Astrocyte (in vitro differentiated cells and primary cell): Measurements from ENCODE around the gene NEUROG3. TPM values are rescaled to one million over a fixed set of nuclear protein-coding genes. Genes with fewer than 3 reads are reported as not detected.

Experiments used
- DNase-seq: peaks from one replicate; pipeline ENCODE4 v3.0.0-alpha.2; 2010; ENCODE audit warnings: low read depth
- FAIRE-seq: peaks from 2 replicates; lab custom pipeline; 2011; peaks lifted over from hg19 to GRCh38; lab: Jason Lieb, UNC
- H2AFZ ChIP-seq: 2 replicates; pipeline ENCODE4 v1.6.0; 2012; ENCODE audit warnings: low read depth, low read length, inconsistent platforms
- H3K27ac ChIP-seq: 2 replicates; pipeline ENCODE4 v1.5.1; 2011; ENCODE audit warnings: low read depth, low read length, inconsistent platforms
- H3K27me3 ChIP-seq: 2 replicates; pipeline ENCODE4 v1.6.0; 2011; ENCODE audit warnings: low read length, inconsistent platforms; ENCODE audit not compliant: insufficient read depth
- H3K36me3 ChIP-seq: 2 replicates; pipeline ENCODE4 v1.5.1; 2011; ENCODE audit warnings: low read length, inconsistent platforms; ENCODE audit not compliant: insufficient read depth
- H3K4me1 ChIP-seq: 2 replicates; pipeline ENCODE4 v1.5.1; 2011; ENCODE audit warnings: low read length, inconsistent platforms; ENCODE audit not compliant: insufficient read depth
- H3K4me2 ChIP-seq: 2 replicates; pipeline ENCODE4 v1.6.0; 2012; ENCODE audit warnings: low read length, inconsistent platforms
- H3K4me3 ChIP-seq: 2 replicates; pipeline ENCODE4 v1.5.1; 2011; ENCODE audit warnings: low read depth, mild to moderate bottlenecking, low read length, inconsistent platforms; ENCODE audit not compliant: insufficient read depth
- H3K79me2 ChIP-seq: 2 replicates; pipeline ENCODE4 v1.6.0; 2012; ENCODE audit warnings: mild to moderate bottlenecking, low read length, inconsistent platforms; ENCODE audit not compliant: insufficient read depth
- H3K9ac ChIP-seq: 2 replicates; pipeline ENCODE4 v1.6.0; 2012; ENCODE audit warnings: mild to moderate bottlenecking, low read length, inconsistent platforms
- H3K9me3 ChIP-seq: 2 replicates; pipeline ENCODE4 v1.5.1; 2012; ENCODE audit warnings: low read depth, mild to moderate bottlenecking, low read length, inconsistent platforms; ENCODE audit not compliant: insufficient read depth
- H4K20me1 ChIP-seq: 2 replicates; pipeline ENCODE4 v1.6.0; 2012; ENCODE audit warnings: low read length, inconsistent platforms; ENCODE audit not compliant: insufficient read depth
- H3K27ac Mint-ChIP-seq: one replicate; pipeline ENCODE4 v1.8.0; 2021; ENCODE audit warnings: mild to moderate bottlenecking, mixed read lengths; ENCODE audit not compliant: unreplicated experiment
- H3K27me3 Mint-ChIP-seq: one replicate; pipeline ENCODE4 v1.8.0; 2021; ENCODE audit warnings: low read depth, mixed read lengths; ENCODE audit not compliant: unreplicated experiment
- H3K36me3 Mint-ChIP-seq: one replicate; pipeline ENCODE4 v1.8.0; 2021; ENCODE audit warnings: low read depth, mixed read lengths; ENCODE audit not compliant: unreplicated experiment
- H3K4me1 Mint-ChIP-seq: one replicate; pipeline ENCODE4 v1.8.0; 2021; ENCODE audit warnings: low read depth, mixed read lengths; ENCODE audit not compliant: unreplicated experiment
- H3K4me3 Mint-ChIP-seq: one replicate; pipeline ENCODE4 v1.8.0; 2021; ENCODE audit warnings: mild to moderate bottlenecking, moderate library complexity, mixed read lengths; ENCODE audit not compliant: unreplicated experiment
- H3K9me3 Mint-ChIP-seq: one replicate; pipeline ENCODE4 v1.8.0; 2021; ENCODE audit warnings: mild to moderate bottlenecking, mixed read lengths; ENCODE audit not compliant: unreplicated experiment
- CTCF ChIP-seq: IDR thresholded peaks from 2 replicates; pipeline ENCODE4 v1.5.1; 2011; ENCODE audit warnings: low read depth, mild to moderate bottlenecking, inconsistent platforms, low read length, moderate library complexity; ENCODE audit not compliant: insufficient read depth
- EZH2 ChIP-seq: IDR thresholded peaks from 2 replicates; pipeline ENCODE4 v1.6.1; 2012; ENCODE audit warnings: mild to moderate bottlenecking, low read length, inconsistent platforms; ENCODE audit not compliant: insufficient read depth
- total RNA-seq: library from RNA; stranded (reverse); gene quantifications from 2 replicates; pipeline ENCODE4 v1.2.1, GENCODE V29; 2021

The NEUROG3 gene
- total RNA-seq, 1 donor from 2014 or later, result not detected

- H3K27me3 ChIP-seq, result peaks cover 16% of the 10 kb centered on the region
- no peaks in the 10 kb centered on the region for H3K79me2 ChIP-seq
- H3K4me1 Mint-ChIP-seq, result no peaks in the 10 kb centered on the region
- no peak for DNase-seq
- no peak overlapping the region for H2AFZ ChIP-seq
- no peaks in the 10 kb centered on the region for H3K36me3 Mint-ChIP-seq
- FAIRE-seq, result no peak
- H3K27me3 Mint-ChIP-seq, result peaks cover 36% of the 10 kb centered on the region
- H3K27ac ChIP-seq, result no peak overlapping the region
- no peak overlapping the region for H3K4me3 Mint-ChIP-seq
- no peak overlapping the region for H3K4me2 ChIP-seq
- no peak overlapping the region for H3K9ac ChIP-seq
- H4K20me1 ChIP-seq, result no peaks in the 10 kb centered on the region
- no peak overlapping the region for H3K27ac Mint-ChIP-seq
- peaks cover 5% of the 10 kb centered on the region for H3K9me3 Mint-ChIP-seq
- no peak overlapping the region for H3K4me3 ChIP-seq
- H3K36me3 ChIP-seq, result no peaks in the 10 kb centered on the region
- no peaks in the 10 kb centered on the region for H3K9me3 ChIP-seq
- no peaks in the 10 kb centered on the region for H3K4me1 ChIP-seq
- TF ChIP-seq EZH2 (no peak), CTCF (no peak)
Observed at GRCh38 chr10:69618746-69619145, 45.5 kb upstream of the NEUROG3 start.

- H3K27me3 Mint-ChIP-seq, result peaks cover 50% of the 10 kb centered on the region
- no peaks in the 10 kb centered on the region for H3K36me3 Mint-ChIP-seq
- TF ChIP-seq CTCF, result no peak
- no peak for TF ChIP-seq EZH2
- Histone ChIP-seq H3K27me3 (peaks cover 28% of the 10 kb centered on the region), H2AFZ (no peak overlapping the region), H3K79me2 (no peaks in the 10 kb centered on the region), H3K4me3 (no peak overlapping the region), H3K27ac (no peak overlapping the region), H3K9me3 (no peaks in the 10 kb centered on the region), H3K4me2 (no peak overlapping the region), H4K20me1 (no peaks in the 10 kb centered on the region), H3K4me1 (no peaks in the 10 kb centered on the region), H3K9ac (no peak overlapping the region), H3K36me3 (no peaks in the 10 kb centered on the region)
- peaks cover 5% of the 10 kb centered on the region for H3K9me3 Mint-ChIP-seq
- FAIRE-seq, result no peak
- H3K27ac Mint-ChIP-seq, result no peak overlapping the region
- no peaks in the 10 kb centered on the region for H3K4me1 Mint-ChIP-seq
- H3K4me3 Mint-ChIP-seq, result no peak overlapping the region
- no peak for DNase-seq
Observed at GRCh38 chr10:69616358-69616757, 43.1 kb upstream of the NEUROG3 start.

- DNase-seq, result no peak
- Mint-ChIP-seq H3K27me3 (peaks cover 43% of the 10 kb centered on the region), H3K36me3 (no peaks in the 10 kb centered on the region), H3K4me1 (no peaks in the 10 kb centered on the region), H3K27ac (no peak overlapping the region), H3K4me3 (no peak overlapping the region), H3K9me3 (peaks cover 5% of the 10 kb centered on the region)
- TF ChIP-seq CTCF (no peak), EZH2 (no peak)
- H3K9me3 ChIP-seq, result no peaks in the 10 kb centered on the region
- no peak overlapping the region for H3K4me3 ChIP-seq
- H4K20me1 ChIP-seq, result no peaks in the 10 kb centered on the region
- no peak overlapping the region for H3K4me2 ChIP-seq
- peaks cover 21% of the 10 kb centered on the region for H3K27me3 ChIP-seq
- FAIRE-seq, result no peak
- no peak overlapping the region for H3K27ac ChIP-seq
- no peaks in the 10 kb centered on the region for H3K36me3 ChIP-seq
- H3K4me1 ChIP-seq, result no peaks in the 10 kb centered on the region
- no peak overlapping the region for H3K9ac ChIP-seq
- H3K79me2 ChIP-seq, result no peaks in the 10 kb centered on the region
- no peak overlapping the region for H2AFZ ChIP-seq
Observed at GRCh38 chr10:69614130-69614529, 40.9 kb upstream of the NEUROG3 start.
